BE2C (cell line): ENCODE results near the gene RAB14.

ENCODE experiments used
- DNase-seq: peaks from one replicate; pipeline ENCODE4 v3.0.0-alpha.2; 2020
- H3K27me3 ChIP-seq: fragments of 250-450 bp; sonication (Bioruptor Pico); 2 replicates; pipeline ENCODE4 v1.5.1; 2020; ENCODE audit warnings: mild to moderate bottlenecking
- H3K36me3 ChIP-seq: fragments of 250-450 bp; sonication (Bioruptor Pico); 2 replicates; pipeline ENCODE4 v1.5.1; 2020; ENCODE audit warnings: mild to moderate bottlenecking
- H3K4me1 ChIP-seq: fragments of 250-450 bp; sonication (Bioruptor Pico); 2 replicates; pipeline ENCODE4 v1.5.1; 2020
- H3K4me3 ChIP-seq: 2 replicates; pipeline ENCODE4 v1.5.1; 2011; ENCODE audit warnings: low read depth, low read length
- H3K9me3 ChIP-seq: fragments of 250-450 bp; sonication (Bioruptor Pico); 2 replicates; pipeline ENCODE4 v1.5.1; 2020
- CTCF ChIP-seq: IDR thresholded peaks from 2 replicates; pipeline ENCODE4 v1.5.1; 2012; ENCODE audit warnings: mild to moderate bottlenecking, low read depth, low read length

The RAB14 gene

DNA sequence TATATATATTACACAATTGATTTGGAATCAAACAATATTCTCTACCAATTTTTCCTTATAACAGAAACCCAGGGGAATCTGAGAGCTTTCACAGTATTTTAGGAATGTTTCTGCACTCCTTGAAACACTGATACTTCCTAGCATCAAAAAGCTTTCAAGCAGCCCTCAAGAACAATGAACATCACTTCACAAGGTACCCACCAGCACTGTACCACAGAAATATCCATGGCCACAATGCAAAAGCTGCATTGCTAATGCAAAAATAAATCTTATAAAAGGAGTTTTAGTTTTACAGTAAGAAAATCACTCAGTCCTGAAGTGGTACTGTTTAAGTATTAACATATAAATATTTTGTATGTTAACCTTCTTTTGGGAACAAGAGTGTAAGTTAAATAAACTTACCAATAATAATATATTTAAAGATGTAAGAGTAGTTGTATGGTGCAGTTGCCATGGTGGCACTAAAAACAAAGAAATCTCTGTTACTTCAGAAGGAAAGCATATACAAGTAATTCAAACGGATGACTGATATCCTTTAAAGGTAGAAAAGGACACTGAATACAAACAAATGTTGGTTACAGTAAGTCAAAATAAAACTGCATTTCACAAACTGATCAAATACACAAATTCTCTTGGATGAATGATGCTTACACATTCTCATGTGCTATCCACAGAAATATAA is 8.6 kb downstream of the RAB14 start:
- DNase-seq, result no peak
- TF ChIP-seq CTCF, result no peak
- Histone ChIP-seq H3K36me3 (peaks cover 9% of the 10 kb centered on the region; the same call in 1 of the 2 replicates), H3K4me3 (no peak overlapping the region), H3K9me3 (no peaks in the 10 kb centered on the region), H3K4me1 (peaks cover 13% of the 10 kb centered on the region), H3K27me3 (no peaks in the 10 kb centered on the region)

DNA sequence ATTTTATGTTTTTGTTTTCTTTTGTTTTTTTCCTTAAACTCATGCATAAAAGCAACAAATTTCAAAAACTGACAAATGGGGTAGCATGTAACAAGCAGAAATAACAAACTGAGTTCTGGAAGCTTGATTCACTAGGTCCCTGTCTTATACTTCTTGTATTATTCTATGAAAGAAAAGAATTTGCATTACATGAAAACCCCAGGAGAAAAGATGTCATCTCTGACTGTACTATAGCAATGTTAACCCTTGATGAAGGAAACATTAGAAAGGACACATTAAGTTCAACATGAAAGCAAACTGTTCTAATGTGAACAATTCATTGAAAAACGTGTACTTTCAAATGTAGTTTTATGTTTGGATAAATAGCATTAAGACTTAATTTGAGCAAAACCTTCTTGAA is 9.2 kb downstream of the RAB14 start:
- H3K4me1 ChIP-seq, result peaks cover 13% of the 10 kb centered on the region
- H3K36me3 ChIP-seq, result peaks cover 9% of the 10 kb centered on the region
- no peak overlapping the region for H3K4me3 ChIP-seq
- no peak for TF ChIP-seq CTCF
- H3K27me3 ChIP-seq, result no peaks in the 10 kb centered on the region
- H3K9me3 ChIP-seq, result no peaks in the 10 kb centered on the region
- DNase-seq, result no peak

GRCh38 chr9:121191235-121191634 is 10.4 kb downstream of the RAB14 start:
- H3K4me1 ChIP-seq, result peaks cover 6% of the 10 kb centered on the region
- no peak for DNase-seq
- H3K9me3 ChIP-seq, result no peaks in the 10 kb centered on the region
- H3K27me3 ChIP-seq, result no peaks in the 10 kb centered on the region
- H3K4me3 ChIP-seq, result no peak overlapping the region
- H3K36me3 ChIP-seq, result peaks cover 16% of the 10 kb centered on the region
- no peak for TF ChIP-seq CTCF

- Histone ChIP-seq H3K9me3 (no peaks in the 10 kb centered on the region), H3K4me3 (no peak overlapping the region), H3K27me3 (no peaks in the 10 kb centered on the region), H3K36me3 (peaks cover 18% of the 10 kb centered on the region), H3K4me1 (peaks cover 5% of the 10 kb centered on the region)
- no peak for DNase-seq
- no peak for TF ChIP-seq CTCF
Measured at GRCh38 chr9:121189660-121190059, 12.0 kb downstream of the RAB14 start.

GRCh38 chr9:121189006-121189405 is 12.7 kb downstream of the RAB14 start:
- no peak overlapping the region for H3K4me3 ChIP-seq
- H3K36me3 ChIP-seq, result peaks cover 18% of the 10 kb centered on the region
- no peak for TF ChIP-seq CTCF
- no peaks in the 10 kb centered on the region for H3K9me3 ChIP-seq
- peaks cover 5% of the 10 kb centered on the region for H3K4me1 ChIP-seq
- DNase-seq, result no peak
- H3K27me3 ChIP-seq, result no peaks in the 10 kb centered on the region

- H3K4me3 ChIP-seq, result no peak overlapping the region
- H3K9me3 ChIP-seq, result no peaks in the 10 kb centered on the region
- no peaks in the 10 kb centered on the region for H3K27me3 ChIP-seq
- DNase-seq, result no peak
- TF ChIP-seq CTCF, result no peak
- peaks cover 25% of the 10 kb centered on the region for H3K36me3 ChIP-seq
- H3K4me1 ChIP-seq, result peaks cover 5% of the 10 kb centered on the region
Measured at GRCh38 chr9:121187636-121188305, 13.9 kb downstream of the RAB14 start.
